Measurements from ENCODE around the gene DHRS7C.

DNA sequence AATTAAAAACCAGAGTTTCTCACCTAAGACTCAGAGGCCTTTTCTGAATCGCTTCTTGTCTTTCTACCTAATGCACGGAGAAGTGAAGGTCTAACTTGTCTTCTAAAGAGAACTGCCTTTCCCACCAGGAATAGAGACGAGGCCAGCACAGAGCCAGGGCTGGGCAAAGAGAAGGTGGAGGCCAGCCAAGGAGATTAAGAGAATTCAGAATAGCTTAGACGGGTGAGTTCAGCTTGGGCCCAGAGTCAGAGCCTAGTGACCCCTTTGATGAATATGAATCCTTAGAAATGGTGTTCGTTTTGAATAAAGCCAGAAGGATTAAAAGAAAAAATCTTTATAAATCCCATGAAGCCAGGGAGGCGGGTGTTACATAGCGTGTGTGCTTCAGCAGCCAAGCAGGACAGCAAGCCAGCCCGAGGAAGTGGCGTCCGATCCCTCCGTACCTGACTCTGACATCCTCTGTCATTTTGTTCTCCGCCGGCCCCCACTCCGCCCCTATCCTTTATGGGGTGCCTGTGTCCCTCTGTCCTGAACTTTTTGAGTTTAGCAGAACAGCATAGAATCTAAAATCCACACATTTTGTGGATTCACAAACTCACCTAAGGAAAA, 23.0 kb upstream of the DHRS7C start:
- TF ChIP-seq, protein P1, sequence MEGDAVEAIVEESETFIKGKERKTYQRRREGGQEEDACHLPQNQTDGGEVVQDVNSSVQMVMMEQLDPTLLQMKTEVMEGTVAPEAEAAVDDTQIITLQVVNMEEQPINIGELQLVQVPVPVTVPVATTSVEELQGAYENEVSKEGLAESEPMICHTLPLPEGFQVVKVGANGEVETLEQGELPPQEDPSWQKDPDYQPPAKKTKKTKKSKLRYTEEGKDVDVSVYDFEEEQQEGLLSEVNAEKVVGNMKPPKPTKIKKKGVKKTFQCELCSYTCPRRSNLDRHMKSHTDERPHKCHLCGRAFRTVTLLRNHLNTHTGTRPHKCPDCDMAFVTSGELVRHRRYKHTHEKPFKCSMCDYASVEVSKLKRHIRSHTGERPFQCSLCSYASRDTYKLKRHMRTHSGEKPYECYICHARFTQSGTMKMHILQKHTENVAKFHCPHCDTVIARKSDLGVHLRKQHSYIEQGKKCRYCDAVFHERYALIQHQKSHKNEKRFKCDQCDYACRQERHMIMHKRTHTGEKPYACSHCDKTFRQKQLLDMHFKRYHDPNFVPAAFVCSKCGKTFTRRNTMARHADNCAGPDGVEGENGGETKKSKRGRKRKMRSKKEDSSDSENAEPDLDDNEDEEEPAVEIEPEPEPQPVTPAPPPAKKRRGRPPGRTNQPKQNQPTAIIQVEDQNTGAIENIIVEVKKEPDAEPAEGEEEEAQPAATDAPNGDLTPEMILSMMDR (optimal IDR thresholded peaks at IDR 0.05 in 1 of 3, IDR thresholded peaks at IDR 0.05 in 1 of 3, conservative IDR thresholded peaks at IDR 0.05 in 1 of 3; ENCODE audit: extremely low read depth in 1 of 3, insufficient read depth in 2 of 3, low read length in 3 of 3) = no peak
- no peak for TF ChIP-seq EZH2 (IDR thresholded peaks at IDR 0.05; ENCODE audit: low read length)
